WI38 (cell line): ENCODE measurements around the gene SAE1.

Source experiments
- H3K4me3 ChIP-seq: 2 replicates; pipeline ENCODE4 v1.5.1; 2011; ENCODE audit warnings: low read depth, mild to moderate bottlenecking, control low read depth, low read length
- CTCF ChIP-seq: IDR thresholded peaks from 2 replicates; pipeline ENCODE4 v1.5.1; 2012; ENCODE audit warnings: low read depth, mild to moderate bottlenecking, control low read depth, low read length

The SAE1 gene

GRCh38 chr19:47239152-47239551 is 108.5 kb downstream of the SAE1 start:
- H3K4me3 ChIP-seq, result no peak overlapping the region; the same call in 1 of the 2 replicates
- TF ChIP-seq CTCF, result no peak

GRCh38 chr19:47239610-47240296 is 109.1 kb downstream of the SAE1 start:
- H3K4me3 ChIP-seq, result peak overlapping the region; percentile 24; the same call in 1 of the 2 replicates

GRCh38 chr19:47240556-47240955 is 109.9 kb downstream of the SAE1 start:
- TF ChIP-seq CTCF, result no peak
- H3K4me3 ChIP-seq, result no peak overlapping the region

More at GRCh38 chr19:47239610-47240296, 109.1 kb downstream of the SAE1 start:
- no peak for TF ChIP-seq CTCF

GRCh38 chr19:47240996-47241918 is 110.6 kb downstream of the SAE1 start:
- no peak overlapping the region for H3K4me3 ChIP-seq
- TF ChIP-seq CTCF, result no peak

- H3K4me3 ChIP-seq, result no peak overlapping the region
- TF ChIP-seq CTCF, result no peak
Observed at GRCh38 chr19:47241919-47242577, 111.4 kb downstream of the SAE1 start.

- H3K4me3 ChIP-seq, result peak overlapping the region; percentile 62
- TF ChIP-seq CTCF, result no peak
Observed at GRCh38 chr19:47243364-47243775, 112.7 kb downstream of the SAE1 start.
